CD14-positive monocyte (primary cell): ENCODE results near the gene SMARCAL1. TPM values are rescaled to one million over a fixed set of nuclear protein-coding genes. Genes with fewer than 3 reads are reported as not detected.

ENCODE experiments used
- DNase-seq, 3 donors: peaks; one replicate each; pipeline ENCODE4 v3.0.0-alpha.2; 2011 to 2022
- H2AFZ ChIP-seq: 2 replicates; pipeline ENCODE4 v1.6.0; 2012; ENCODE audit warnings: mild to moderate bottlenecking, low read depth, low read length, inconsistent platforms; ENCODE audit not compliant: insufficient read depth, poor library complexity, severe bottlenecking
- H3K27ac ChIP-seq, 2 donors: 1 replicate in 1 of 2; 2 replicates in 1 of 2; pipeline ENCODE4 v1.5.1; 2012 to 2013; ENCODE audit warnings: low read length in 2 of 2, control low read depth in 1 of 2, inconsistent platforms in 1 of 2, low read depth in 1 of 2, mild to moderate bottlenecking in 1 of 2
- H3K27me3 ChIP-seq, 2 donors: one replicate each; pipeline versions ENCODE4 v1.6.0 to v1.6.1; 2011 to 2013; ENCODE audit warnings: low read length in 2 of 2; ENCODE audit not compliant: control insufficient read depth in 2 of 2, insufficient read depth in 2 of 2
- H3K36me3 ChIP-seq, 2 donors: replicated peaks in 1 of 2; 1 replicate in 1 of 2; 2 replicates in 1 of 2; pipeline versions ENCODE4 v1.5.1 to v1.6.1; 2012 to 2013; ENCODE audit warnings: low read length in 2 of 2, control low read depth in 1 of 2, inconsistent platforms in 1 of 2, mild to moderate bottlenecking in 1 of 2; ENCODE audit not compliant: insufficient read depth in 2 of 2, control insufficient read depth in 1 of 2
- H3K4me1 ChIP-seq, 2 donors: 1 replicate in 1 of 2; 2 replicates in 1 of 2; pipeline versions ENCODE4 v1.5.1 to v1.6.1; 2012 to 2013; ENCODE audit warnings: low read length in 2 of 2, control low read depth in 1 of 2, inconsistent platforms in 1 of 2, mild to moderate bottlenecking in 1 of 2, moderate library complexity in 1 of 2; ENCODE audit not compliant: insufficient read depth in 2 of 2, control insufficient read depth in 1 of 2
- H3K4me2 ChIP-seq: replicated peaks from 2 replicates; pipeline ENCODE3; 2012; ENCODE audit warnings: low read length, moderate library complexity, mild to moderate bottlenecking; ENCODE audit not compliant: poor library complexity, severe bottlenecking; ENCODE audit errors: extremely low read depth
- H3K4me3 ChIP-seq, 3 experiments: fragments of 200-600 bp in 1 of 3; sonication (generic) in 1 of 3; replicated peaks in 1 of 3; 1 replicate in 2 of 3; 2 replicates in 1 of 3; pipeline ENCODE4 v1.5.1; 2011 to 2013; ENCODE audit warnings: low read length in 3 of 3, mild to moderate bottlenecking in 3 of 3, control low read depth in 2 of 3, low read depth in 2 of 3, inconsistent platforms in 1 of 3, moderate library complexity in 1 of 3
- H3K79me2 ChIP-seq: 2 replicates; pipeline ENCODE4 v1.6.0; 2012; ENCODE audit warnings: mild to moderate bottlenecking, control low read depth, inconsistent platforms, low read length, moderate library complexity; ENCODE audit not compliant: insufficient read depth
- H3K9ac ChIP-seq: 2 replicates; pipeline ENCODE4 v1.6.0; 2017; ENCODE audit warnings: low read length, mild to moderate bottlenecking; ENCODE audit not compliant: insufficient read depth, poor library complexity, severe bottlenecking
- H3K9me3 ChIP-seq, 2 donors: replicated peaks in 1 of 2; 1 replicate in 1 of 2; 2 replicates in 1 of 2; pipeline versions ENCODE4 v1.5.1 to v1.6.1; 2012 to 2013; ENCODE audit warnings: low read length in 2 of 2, control low read depth in 1 of 2; ENCODE audit not compliant: control insufficient read depth in 1 of 2, insufficient read depth in 1 of 2
- H4K20me1 ChIP-seq: 2 replicates; pipeline ENCODE4 v1.6.0; 2012; ENCODE audit warnings: mild to moderate bottlenecking, low read length, control low read depth, moderate library complexity; ENCODE audit not compliant: insufficient read depth
- H3K27ac Mint-ChIP-seq, 7 donors: one replicate each; pipeline ENCODE4 v1.8.0; 2020; ENCODE audit warnings: mild to moderate bottlenecking in 7 of 7, mixed read lengths in 7 of 7, moderate library complexity in 6 of 7, inconsistent platforms in 2 of 7
- H3K27me3 Mint-ChIP-seq, 3 donors: one replicate each; pipeline ENCODE4 v1.8.0; 2021 to 2022; ENCODE audit warnings: low read depth in 3 of 3, mild to moderate bottlenecking in 3 of 3, mixed read lengths in 3 of 3, moderate library complexity in 3 of 3, inconsistent platforms in 1 of 3
- H3K36me3 Mint-ChIP-seq, 2 donors: one replicate each; pipeline ENCODE4 v1.8.0; 2020; ENCODE audit warnings: mixed read lengths in 2 of 2, inconsistent platforms in 1 of 2, mild to moderate bottlenecking in 1 of 2
- H3K4me1 Mint-ChIP-seq: one replicate; pipeline ENCODE4 v1.8.0; 2020; ENCODE audit warnings: mild to moderate bottlenecking, mixed read lengths
- H3K4me3 Mint-ChIP-seq, 2 donors: one replicate each; pipeline ENCODE4 v1.8.0; 2020; ENCODE audit warnings: mild to moderate bottlenecking in 2 of 2, mixed read lengths in 2 of 2, moderate library complexity in 1 of 2
- H3K9me3 Mint-ChIP-seq, 7 donors: one replicate each; pipeline ENCODE4 v1.8.0; 2020 to 2022; ENCODE audit warnings: mixed read lengths in 7 of 7, mild to moderate bottlenecking in 6 of 7, moderate library complexity in 6 of 7, inconsistent platforms in 2 of 7
- WGBS: methylation state at CpG from one replicate; pipeline ENCODE4 v1.1.5; 2013; ENCODE audit warnings: missing lambda C conversion rate; ENCODE audit not compliant: insufficient coverage; 5-methylcytosine and 5-hydroxymethylcytosine counted together
- intact Hi-C, 2 donors: fragments of 100-400 bp; cut with micrococcal nuclease; formaldehyde crosslinking; loops; one replicate each; pipeline versions ENCODE4 v1.15.0 to v1.15.1; 2023
- polyA plus RNA-seq, 3 donors: library from polyadenylated mRNA; depleted of rRNA in 1 of 3; unstranded in 2 of 3; stranded (reverse) in 1 of 3; fragments of 300-500 nt in 2 of 3; fragments of >200 nt in 1 of 3; fragmentation: Illumina TruSeq in 2 of 3; gene quantifications; 1 replicate in 2 of 3; 2 replicates in 1 of 3; pipeline ENCODE4 v1.2.3, GENCODE V29; 2012 to 2021
- TF ChIP-seq, protein P1 (sequence below): fragments of 200-600 bp; IDR thresholded peaks from one replicate; pipeline ENCODE4 v1.8.0; 2022; ENCODE audit warnings: antibody characterized with exemption, mild to moderate bottlenecking

Gene SMARCAL1
- polyA plus RNA-seq, 3 donors, result 10.5 to 13.3 (median 11.5) TPM

DNA sequence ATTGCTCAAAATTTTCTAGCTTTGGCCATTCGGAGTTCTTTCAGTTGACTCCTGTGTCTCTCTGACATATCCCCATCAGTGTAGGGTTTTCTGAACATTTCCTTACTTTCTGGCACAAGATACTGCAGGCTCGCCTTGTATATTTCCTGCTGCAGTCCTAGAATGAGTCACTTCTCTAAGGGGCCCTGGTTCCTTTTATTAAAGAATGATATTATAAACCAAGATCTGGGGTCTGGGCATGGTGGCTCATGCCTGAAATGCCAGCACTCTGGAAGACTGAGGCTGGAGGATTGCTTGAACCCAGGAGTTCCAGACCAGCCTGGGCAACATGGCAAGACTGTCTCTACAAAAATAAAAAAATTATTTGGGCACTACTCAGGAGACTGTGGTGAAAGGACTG, 83.4 kb downstream of the SMARCAL1 start:
- peak in 2 of 3 donors; percentile 24 to 56 for DNase-seq
- Mint-ChIP-seq H3K36me3 (peaks cover 12 to 17% of the 10 kb centered on the region in 2 donors), H3K4me3 (no peak overlapping the region), H3K4me1 (peaks cover 69% of the 10 kb centered on the region), H3K9me3 (peaks cover 0 to 2% (median 0%) of the 10 kb centered on the region in 7 donors), H3K27ac (peak overlapping the region; percentile 67 to 90 (median 85)), H3K27me3 (no peaks in the 10 kb centered on the region)
- Histone ChIP-seq H3K4me3 (no peak overlapping the region), H3K9ac (no peak overlapping the region), H3K4me2 (peak overlapping the region; percentile 1), H3K27me3 (no peaks in the 10 kb centered on the region), H4K20me1 (peaks cover 19% of the 10 kb centered on the region), H3K79me2 (peaks cover 52% of the 10 kb centered on the region), H2AFZ (no peak overlapping the region), H3K4me1 (peaks cover 73 to 83% of the 10 kb centered on the region in 2 donors), H3K36me3 (peaks cover 10% of the 10 kb centered on the region in 2 donors), H3K9me3 (no peaks in the 10 kb centered on the region), H3K27ac (peak overlapping the region; percentile 6 to 60)
- intact Hi-C loops, result loop anchor here in 1 of 2 donors (5.0 kb wide), 1 partner anchor 83 kb away; the partner anchor contains the start of gene SMARCAL1
- TF ChIP-seq, protein P1, sequence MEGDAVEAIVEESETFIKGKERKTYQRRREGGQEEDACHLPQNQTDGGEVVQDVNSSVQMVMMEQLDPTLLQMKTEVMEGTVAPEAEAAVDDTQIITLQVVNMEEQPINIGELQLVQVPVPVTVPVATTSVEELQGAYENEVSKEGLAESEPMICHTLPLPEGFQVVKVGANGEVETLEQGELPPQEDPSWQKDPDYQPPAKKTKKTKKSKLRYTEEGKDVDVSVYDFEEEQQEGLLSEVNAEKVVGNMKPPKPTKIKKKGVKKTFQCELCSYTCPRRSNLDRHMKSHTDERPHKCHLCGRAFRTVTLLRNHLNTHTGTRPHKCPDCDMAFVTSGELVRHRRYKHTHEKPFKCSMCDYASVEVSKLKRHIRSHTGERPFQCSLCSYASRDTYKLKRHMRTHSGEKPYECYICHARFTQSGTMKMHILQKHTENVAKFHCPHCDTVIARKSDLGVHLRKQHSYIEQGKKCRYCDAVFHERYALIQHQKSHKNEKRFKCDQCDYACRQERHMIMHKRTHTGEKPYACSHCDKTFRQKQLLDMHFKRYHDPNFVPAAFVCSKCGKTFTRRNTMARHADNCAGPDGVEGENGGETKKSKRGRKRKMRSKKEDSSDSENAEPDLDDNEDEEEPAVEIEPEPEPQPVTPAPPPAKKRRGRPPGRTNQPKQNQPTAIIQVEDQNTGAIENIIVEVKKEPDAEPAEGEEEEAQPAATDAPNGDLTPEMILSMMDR, result no peak
- WGBS, result no CpG with 5 or more reads among the region's 2 CpGs

DNA sequence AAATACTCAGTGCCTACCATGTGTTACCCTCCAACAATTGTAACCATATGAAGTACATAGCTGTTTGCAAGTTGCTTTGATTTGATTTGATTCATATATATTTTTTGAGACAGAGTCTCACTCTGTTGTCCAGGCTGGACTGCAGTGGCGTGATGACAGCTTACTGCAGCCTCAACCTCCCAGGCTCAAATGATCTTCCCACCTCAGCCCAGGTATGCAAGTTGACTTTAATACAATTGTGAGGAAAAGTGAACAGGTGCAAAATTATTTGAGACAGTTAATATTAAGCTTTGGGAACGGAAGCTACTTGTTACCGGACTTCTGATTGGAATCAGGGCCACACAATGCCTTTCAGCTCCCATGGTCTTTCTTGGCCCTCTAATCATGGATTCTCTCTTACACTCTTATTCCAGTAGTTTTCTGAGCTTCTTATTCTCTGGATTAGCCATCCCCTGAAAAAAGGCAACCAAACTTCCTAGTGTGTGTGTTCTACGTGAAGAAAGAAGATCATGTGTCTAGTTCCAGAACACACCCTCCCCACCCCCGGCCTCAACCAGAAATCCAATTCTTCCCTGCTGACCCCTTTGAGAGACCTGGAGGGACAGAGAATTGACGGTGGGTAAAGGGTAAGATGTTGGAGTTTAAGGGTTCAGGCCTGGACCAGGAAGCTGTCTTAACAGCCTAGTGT, 85.2 kb downstream of the SMARCAL1 start:
- H2AFZ ChIP-seq, result peak overlapping the region; percentile 94
- H3K27ac Mint-ChIP-seq, result peak overlapping the region; percentile 93 to 97 (median 94)
- no peaks in the 10 kb centered on the region for H3K9me3 Mint-ChIP-seq
- 94% methylated on average over 3 of the region's 6 CpGs for WGBS
- H3K36me3 ChIP-seq, result peaks cover 28 to 29% of the 10 kb centered on the region in 2 donors
- TF ChIP-seq, protein P1, result no peak
- intact Hi-C loops, result loop anchor here (1.0 to 5.0 kb wide), 2 partner anchors 85 kb away; partner anchors contain the start of gene SMARCAL1 (in 2 of the 2)
- peak overlapping the region; percentile 79 to 90 for H3K27ac ChIP-seq
- peak overlapping the region; percentile 95 to 96 for H3K4me3 Mint-ChIP-seq
- H4K20me1 ChIP-seq, result peaks cover 38% of the 10 kb centered on the region
- H3K4me3 ChIP-seq, result peak overlapping the region; percentile 81 to 97 (median 88)
- H3K79me2 ChIP-seq, result peaks cover 61% of the 10 kb centered on the region
- peak overlapping the region; percentile 95 for H3K9ac ChIP-seq
- peak overlapping the region; percentile 83 for H3K4me2 ChIP-seq
- peaks cover 55 to 69% of the 10 kb centered on the region in 2 donors for H3K4me1 ChIP-seq
- no peaks in the 10 kb centered on the region for H3K9me3 ChIP-seq
- no peaks in the 10 kb centered on the region for H3K27me3 Mint-ChIP-seq
- peaks cover 28 to 36% of the 10 kb centered on the region in 2 donors for H3K36me3 Mint-ChIP-seq
- peaks cover 60% of the 10 kb centered on the region for H3K4me1 Mint-ChIP-seq
- H3K27me3 ChIP-seq, result no peaks in the 10 kb centered on the region
- no peak for DNase-seq
